Astrocyte of the cerebellum (primary cell): ENCODE data around the gene EPHX1.

Experiments
- DNase-seq: peaks from one replicate; pipeline ENCODE4 v3.0.0-alpha.2; 2011; ENCODE audit warnings: low read depth
- H3K4me3 ChIP-seq: 2 replicates; pipeline ENCODE4 v1.5.1; 2011; ENCODE audit warnings: mild to moderate bottlenecking, low read depth, low read length, moderate library complexity
- in situ Hi-C: cut with HindIII; loops from 2 replicates; pipeline ENCODE4 v1.10.0; 2017; ENCODE audit warnings: low sequenced_read_pairs
- TF ChIP-seq, protein P1 (sequence below): IDR thresholded peaks from 2 replicates; pipeline ENCODE4 v1.5.1; 2012; ENCODE audit warnings: low read length, low read depth, moderate library complexity, mild to moderate bottlenecking; ENCODE audit errors: missing control alignments

Gene EPHX1

DNA sequence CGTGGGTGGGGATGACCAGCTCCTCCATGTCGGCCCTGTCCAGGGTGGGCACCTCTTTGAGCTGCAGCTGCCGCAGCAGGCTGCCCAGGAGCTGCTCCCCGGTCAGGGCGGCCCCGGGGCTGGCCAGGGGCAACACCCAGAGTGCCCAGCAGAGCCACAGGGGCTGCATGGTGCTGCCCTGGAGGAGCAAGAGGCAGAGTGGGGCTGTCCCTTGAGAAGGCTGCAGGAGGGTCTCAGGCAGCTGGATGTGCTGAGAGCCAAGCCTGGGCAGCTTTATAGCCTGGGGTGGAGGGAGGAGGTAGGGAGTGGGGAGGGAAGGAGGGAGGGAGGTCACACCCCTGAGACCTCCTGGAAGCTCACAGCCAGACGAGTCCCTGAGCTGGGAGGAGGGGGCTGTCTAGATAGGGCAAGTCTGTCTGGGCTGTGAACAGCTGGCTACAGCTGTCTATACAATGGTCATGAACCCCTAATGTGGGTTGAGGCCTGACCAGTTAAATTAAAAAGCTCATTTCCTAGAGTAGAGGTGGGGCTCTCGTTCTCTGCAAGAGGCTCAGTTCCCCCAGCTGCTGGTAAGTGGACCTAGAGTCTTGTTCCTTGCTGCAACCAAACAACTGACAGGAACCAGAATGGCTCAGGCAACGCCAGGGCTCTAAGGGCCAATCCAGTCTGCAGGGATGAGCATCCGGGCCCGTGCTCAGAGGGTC lies 79.1 kb downstream of the EPHX1 start, which contains the start of gene LEFTY1:
Gene LEFTY1, minus strand, starts transcription at position 249 of the 704 bp plus-strand sequence. Its CDS starts 80 bp downstream, at position 169.
- no peak for DNase-seq
- H3K4me3 ChIP-seq: no peak within 1 kb of the TSS
- in situ Hi-C loops: no loop called here
- TF ChIP-seq, protein P1, sequence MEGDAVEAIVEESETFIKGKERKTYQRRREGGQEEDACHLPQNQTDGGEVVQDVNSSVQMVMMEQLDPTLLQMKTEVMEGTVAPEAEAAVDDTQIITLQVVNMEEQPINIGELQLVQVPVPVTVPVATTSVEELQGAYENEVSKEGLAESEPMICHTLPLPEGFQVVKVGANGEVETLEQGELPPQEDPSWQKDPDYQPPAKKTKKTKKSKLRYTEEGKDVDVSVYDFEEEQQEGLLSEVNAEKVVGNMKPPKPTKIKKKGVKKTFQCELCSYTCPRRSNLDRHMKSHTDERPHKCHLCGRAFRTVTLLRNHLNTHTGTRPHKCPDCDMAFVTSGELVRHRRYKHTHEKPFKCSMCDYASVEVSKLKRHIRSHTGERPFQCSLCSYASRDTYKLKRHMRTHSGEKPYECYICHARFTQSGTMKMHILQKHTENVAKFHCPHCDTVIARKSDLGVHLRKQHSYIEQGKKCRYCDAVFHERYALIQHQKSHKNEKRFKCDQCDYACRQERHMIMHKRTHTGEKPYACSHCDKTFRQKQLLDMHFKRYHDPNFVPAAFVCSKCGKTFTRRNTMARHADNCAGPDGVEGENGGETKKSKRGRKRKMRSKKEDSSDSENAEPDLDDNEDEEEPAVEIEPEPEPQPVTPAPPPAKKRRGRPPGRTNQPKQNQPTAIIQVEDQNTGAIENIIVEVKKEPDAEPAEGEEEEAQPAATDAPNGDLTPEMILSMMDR: no peak

DNA sequence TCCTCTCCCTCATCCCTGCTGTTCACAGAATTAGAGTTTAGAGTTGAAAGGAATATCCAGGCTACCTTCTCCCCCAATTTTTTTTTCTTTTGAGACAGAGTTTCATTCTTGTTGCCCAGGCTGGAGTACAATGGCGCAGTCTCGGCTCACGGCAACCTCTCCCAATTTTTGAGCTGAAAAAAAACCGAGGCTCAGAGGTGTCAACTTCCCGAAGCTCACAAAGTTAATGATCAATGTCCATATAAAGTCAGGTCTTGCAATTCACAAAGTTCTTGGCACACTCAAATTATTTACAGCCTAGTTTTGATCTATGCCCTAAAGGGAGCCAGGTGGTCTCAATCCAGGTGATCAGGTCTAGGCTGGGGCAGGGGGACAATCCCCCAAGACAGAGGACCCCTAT lies 79.8 kb downstream of the EPHX1 start:
- no peak for DNase-seq
- TF ChIP-seq, protein P1: no peak
- no peak overlapping the region for H3K4me3 ChIP-seq
- in situ Hi-C loops: no loop called here

DNA sequence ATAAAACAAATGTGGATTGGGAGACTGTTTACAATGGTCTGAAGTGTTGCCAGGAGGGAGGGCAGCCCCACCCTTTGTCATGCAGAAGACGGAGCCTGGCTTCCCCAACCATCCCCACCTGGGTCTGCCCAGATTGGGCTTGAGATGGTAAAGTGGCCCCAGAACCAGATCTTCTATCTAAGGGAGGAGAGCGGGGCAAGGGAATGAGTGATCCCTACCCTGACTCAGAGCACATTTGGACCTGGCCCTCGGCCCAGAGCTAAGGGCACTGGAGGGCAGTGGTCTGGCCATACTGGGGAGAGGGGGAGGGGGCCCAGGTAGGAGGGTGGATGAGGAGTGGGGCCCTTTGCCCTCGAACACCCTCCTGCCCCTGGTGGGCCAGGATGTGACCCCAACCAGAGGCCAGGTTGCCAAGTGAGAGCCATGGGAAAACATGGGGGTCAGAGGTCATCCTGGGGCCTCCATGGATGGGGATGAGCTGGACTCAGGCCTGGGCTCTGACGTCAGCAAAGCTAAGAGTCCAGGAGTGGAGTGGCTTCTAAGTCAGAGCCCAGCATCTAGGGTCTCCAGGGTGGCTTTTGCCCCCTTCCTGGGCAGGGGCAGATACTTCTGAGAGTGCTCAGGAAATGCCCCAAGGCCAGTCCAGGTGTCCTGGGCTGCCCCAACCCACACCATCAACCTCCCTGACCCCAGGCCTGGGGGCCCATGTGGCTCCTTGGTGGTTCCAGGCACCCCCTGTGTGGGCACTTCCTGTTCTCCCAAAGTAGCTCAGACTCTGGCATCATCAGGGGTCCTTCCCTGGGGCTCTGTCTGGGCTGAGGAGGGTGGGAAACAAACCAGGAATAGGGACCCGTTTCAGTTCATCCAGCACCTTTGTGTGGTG lies 80.7 kb downstream of the EPHX1 start:
- in situ Hi-C loops: no loop called here
- no peak overlapping the region for H3K4me3 ChIP-seq
- DNase-seq: no peak
- TF ChIP-seq, protein P1: no peak

DNA sequence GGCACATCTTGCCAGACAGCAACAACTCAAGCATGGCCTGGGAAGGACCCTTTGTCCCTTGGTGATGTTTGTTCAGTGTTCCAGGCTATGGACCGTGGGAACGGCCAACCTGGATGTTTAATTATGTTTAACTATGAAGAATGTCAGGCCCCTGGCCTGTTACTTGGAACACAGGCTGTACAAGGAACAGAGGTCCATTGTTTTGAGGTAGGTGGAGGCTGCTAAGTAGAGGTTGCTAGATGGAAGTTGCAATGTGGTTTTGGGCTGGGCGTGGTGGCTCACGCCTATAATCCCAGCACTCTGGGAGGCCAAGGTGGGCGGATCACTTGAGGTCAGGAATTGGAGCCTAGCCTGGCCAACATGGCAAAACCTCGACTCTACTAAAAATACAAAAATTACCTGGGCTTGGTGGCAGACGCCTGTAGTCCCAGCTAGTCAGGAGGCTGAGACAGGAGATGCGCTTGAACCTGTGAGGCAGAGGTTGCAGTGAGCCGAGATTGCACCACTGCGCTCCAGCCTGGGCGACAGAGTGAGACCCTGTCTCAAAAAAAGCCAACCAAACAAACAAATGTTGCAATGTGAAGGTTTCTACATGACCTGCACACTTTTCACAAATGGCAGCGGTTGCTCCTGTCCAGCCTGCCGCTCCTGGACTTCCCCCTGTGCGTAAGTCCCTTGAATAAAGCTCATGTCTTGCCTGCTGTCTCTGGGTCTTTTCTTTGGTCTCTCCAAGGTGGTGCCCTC lies 81.5 kb downstream of the EPHX1 start:
- DNase-seq: no peak
- in situ Hi-C loops: no loop called here
- H3K4me3 ChIP-seq: no peak overlapping the region
- TF ChIP-seq, protein P1: no peak

DNA sequence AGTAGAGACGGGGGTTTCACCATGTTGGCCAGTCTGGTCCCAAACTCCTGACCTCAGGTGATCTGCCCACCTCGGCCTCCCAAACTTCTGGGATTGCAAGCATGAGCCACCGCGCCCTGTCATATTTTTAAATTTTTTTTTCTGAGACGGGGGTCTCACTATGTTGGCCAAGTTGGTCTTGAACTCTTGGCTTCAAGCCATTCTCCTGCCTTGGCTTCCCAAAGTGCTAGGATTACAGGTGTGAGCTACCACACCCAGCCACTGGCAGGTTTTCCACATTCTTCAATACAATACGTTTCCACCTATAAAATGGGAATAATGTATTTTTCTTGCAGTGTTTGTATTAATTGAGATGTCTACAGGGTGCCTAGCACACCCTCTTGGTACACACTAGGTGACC lies 82.4 kb downstream of the EPHX1 start:
- TF ChIP-seq, protein P1: no peak
- no peak for DNase-seq
- H3K4me3 ChIP-seq: no peak overlapping the region
- in situ Hi-C loops: no loop called here
